RWPE1 (cell line): ENCODE measurements around the gene SERPINA4.

Experiments used
- CTCF ChIA-PET: fragments of 350-600 bp; sonication (Branson Sonifier 250); formaldehyde crosslinking; extraction: SDS; loops from one replicate; lab custom pipeline; 2021; lab: Yijun Ruan, JAX
- POLR2A ChIA-PET: fragments of 400-600 bp; formaldehyde crosslinking; extraction: SDS; loops from one replicate; lab custom pipeline; 2020; ENCODE audit warnings: antibody characterized with exemption; ENCODE audit not compliant: low non-redundant PET; lab: Yijun Ruan, JAX
- DNase-seq: peaks from one replicate; pipeline ENCODE4 v3.0.0; 2012; ENCODE audit warnings: low spot score
- H3K27ac ChIP-seq: fragments of 450-650 bp; 2 replicates; pipeline ENCODE4 v1.5.1; 2017
- TF ChIP-seq, protein P1 (sequence below): fragments of 450-650 bp; conservative IDR thresholded peaks from 2 replicates; pipeline ENCODE4 v1.5.1; 2017; ENCODE audit warnings: low read depth, mild to moderate bottlenecking

The SERPINA4 gene

GRCh38 chr14:94615823-94616570 lies 54.8 kb downstream of the SERPINA4 start:
- POLR2A ChIA-PET, result no interaction called here
- no peak for DNase-seq
- CTCF ChIA-PET, result no interaction called here
- TF ChIP-seq, protein P1, sequence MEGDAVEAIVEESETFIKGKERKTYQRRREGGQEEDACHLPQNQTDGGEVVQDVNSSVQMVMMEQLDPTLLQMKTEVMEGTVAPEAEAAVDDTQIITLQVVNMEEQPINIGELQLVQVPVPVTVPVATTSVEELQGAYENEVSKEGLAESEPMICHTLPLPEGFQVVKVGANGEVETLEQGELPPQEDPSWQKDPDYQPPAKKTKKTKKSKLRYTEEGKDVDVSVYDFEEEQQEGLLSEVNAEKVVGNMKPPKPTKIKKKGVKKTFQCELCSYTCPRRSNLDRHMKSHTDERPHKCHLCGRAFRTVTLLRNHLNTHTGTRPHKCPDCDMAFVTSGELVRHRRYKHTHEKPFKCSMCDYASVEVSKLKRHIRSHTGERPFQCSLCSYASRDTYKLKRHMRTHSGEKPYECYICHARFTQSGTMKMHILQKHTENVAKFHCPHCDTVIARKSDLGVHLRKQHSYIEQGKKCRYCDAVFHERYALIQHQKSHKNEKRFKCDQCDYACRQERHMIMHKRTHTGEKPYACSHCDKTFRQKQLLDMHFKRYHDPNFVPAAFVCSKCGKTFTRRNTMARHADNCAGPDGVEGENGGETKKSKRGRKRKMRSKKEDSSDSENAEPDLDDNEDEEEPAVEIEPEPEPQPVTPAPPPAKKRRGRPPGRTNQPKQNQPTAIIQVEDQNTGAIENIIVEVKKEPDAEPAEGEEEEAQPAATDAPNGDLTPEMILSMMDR, result no peak
- no peak overlapping the region for H3K27ac ChIP-seq

DNA sequence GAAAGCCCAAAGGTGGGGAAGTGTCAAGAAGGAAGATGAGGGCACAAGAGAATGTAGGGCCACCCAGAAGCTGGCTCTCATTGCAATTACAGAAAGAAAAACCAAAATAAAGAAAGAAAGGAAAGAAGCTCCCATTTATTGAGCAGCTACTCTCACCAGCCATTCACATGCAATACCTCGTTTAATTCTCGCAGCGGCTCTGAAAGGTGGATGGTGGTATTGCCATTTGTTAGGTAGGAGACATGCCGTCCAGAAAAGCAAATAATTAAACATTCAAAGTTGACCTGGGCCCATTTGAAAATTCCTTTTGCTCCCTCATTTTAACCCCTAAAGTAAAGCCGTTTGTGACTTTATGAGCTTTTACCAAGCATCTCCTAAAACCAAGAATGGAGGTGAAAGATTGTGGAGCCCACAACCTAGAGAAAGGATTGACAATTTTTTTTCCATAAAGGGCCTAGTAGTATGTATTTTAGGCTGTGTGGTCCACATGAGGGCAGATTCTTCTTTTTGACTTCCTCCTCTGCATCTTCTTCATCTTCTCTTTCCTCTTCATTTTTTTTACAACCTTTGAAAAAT lies 56.2 kb downstream of the SERPINA4 start:
- CTCF ChIA-PET, result no interaction called here
- H3K27ac ChIP-seq, result no peak overlapping the region
- DNase-seq, result no peak
- POLR2A ChIA-PET, result no interaction called here
- TF ChIP-seq, protein P1, result no peak

DNA sequence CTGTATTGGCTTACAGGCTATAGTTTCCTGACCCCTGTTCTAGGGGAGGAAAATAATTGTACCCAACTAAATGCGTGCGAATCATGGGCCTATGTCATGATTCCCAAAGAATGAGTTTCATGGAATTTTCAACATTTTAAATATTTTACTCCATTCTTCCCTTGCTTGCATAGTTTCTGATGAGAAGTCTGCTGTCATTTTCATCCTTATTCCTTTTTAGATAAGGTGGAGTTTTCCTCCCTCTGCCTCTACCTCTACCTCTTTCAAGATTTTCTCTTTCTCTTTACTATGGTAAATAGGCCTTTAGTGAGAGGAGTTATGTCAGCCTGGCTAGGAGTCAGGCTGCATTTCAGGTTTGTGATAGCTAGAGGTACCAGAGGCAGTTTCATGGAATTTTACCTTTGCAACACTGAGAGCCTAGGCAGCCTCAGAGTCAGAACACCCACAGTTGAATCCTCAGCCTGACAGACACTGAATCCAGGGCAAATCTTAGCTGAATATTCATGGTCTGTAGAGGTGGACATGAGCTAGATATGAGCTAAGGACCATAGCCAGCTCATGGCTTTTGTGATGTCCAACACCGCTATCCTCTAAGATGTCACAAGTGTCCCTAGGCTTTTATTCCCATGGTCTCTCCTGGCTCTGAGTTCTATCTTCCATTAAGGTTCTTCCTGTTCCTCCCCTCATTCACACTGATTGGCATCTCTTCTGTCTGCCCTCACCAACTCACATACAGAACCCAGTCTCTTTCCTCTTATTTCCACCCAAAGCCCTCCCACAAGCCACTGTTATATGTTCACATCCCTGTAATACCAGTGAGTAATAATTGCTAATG lies 57.0 kb downstream of the SERPINA4 start:
- TF ChIP-seq, protein P1, result no peak
- no peak overlapping the region for H3K27ac ChIP-seq
- CTCF ChIA-PET, result no interaction called here
- POLR2A ChIA-PET, result no interaction called here
- no peak for DNase-seq

- CTCF ChIA-PET, result no interaction called here
- no peak for DNase-seq
- TF ChIP-seq, protein P1, result no peak
- H3K27ac ChIP-seq, result no peak overlapping the region
- POLR2A ChIA-PET, result no interaction called here
Observed at GRCh38 chr14:94619297-94619696, 58.1 kb downstream of the SERPINA4 start.
